ENCODE data around the gene RAB3GAP2. TPM values are rescaled to one million over a fixed set of nuclear protein-coding genes. Genes with fewer than 3 reads are reported as not detected.

The RAB3GAP2 gene
- total and polyA plus RNA-seq, 2 experiments from 2014 or later = 15.8 to 22.6 TPM

- no peaks in the 10 kb centered on the region for H3F3A ChIP-seq (ENCODE audit: insufficient read depth)
- H3K27me3 ChIP-seq (replicated peaks; ENCODE audit: insufficient read depth) = no peaks in the 10 kb centered on the region; the same call in 1 of the 2 replicates
- DNase-seq = peak; percentile 53
- no peaks in the 10 kb centered on the region for H3K79me2 ChIP-seq (ENCODE audit: insufficient read depth)
- H4K20me1 ChIP-seq (ENCODE audit: insufficient read depth) = no peaks in the 10 kb centered on the region
- 10 to 12% methylated on average over 1 of the region's 1 CpG for WGBS, 2 experiments (ENCODE audit: low coverage in 1 of 2, low lambda C conversion rate in 2 of 2, missing lambda C conversion rate in 2 of 2)
- no peak overlapping the region for H3K4me2 ChIP-seq (ENCODE audit: unreplicated experiment)
- no peaks in the 10 kb centered on the region for H3K9me2 ChIP-seq (ENCODE audit: insufficient read depth)
- H3K4me3 ChIP-seq = no peak overlapping the region
- in situ Hi-C loops (cut with MboI) = loop anchor here (10.0 kb wide), 1 partner anchor 491 kb away; no protein-coding TSS in a partner anchor
- H3K27ac ChIP-seq = no peak overlapping the region
- no peaks in the 10 kb centered on the region for H3K4me1 ChIP-seq (ENCODE audit: insufficient read depth)
- H3K9me3 ChIP-seq (ENCODE audit: low read depth) = no peaks in the 10 kb centered on the region
- H2AFZ ChIP-seq = no peak overlapping the region
- no peaks in the 10 kb centered on the region for H3K36me3 ChIP-seq (ENCODE audit: low read depth)
- no peak overlapping the region for H3K9ac ChIP-seq
- no peak for TF ChIP-seq EZH2phosphoT487 (IDR thresholded peaks at IDR 0.05; ENCODE audit: insufficient read depth, low read depth)
- TF ChIP-seq EZH2 (IDR thresholded peaks at IDR 0.05; ENCODE audit: insufficient read depth, poor library complexity, severe bottlenecking) = no peak
Observed at GRCh38 chr1:220283625-220284024, 11.4 kb upstream of the RAB3GAP2 start.

GRCh38 chr1:220281159-220281574 lies 8.9 kb upstream of the RAB3GAP2 start:
- DNase-seq = peak; percentile 48

GRCh38 chr1:220280249-220280648 lies 8.0 kb upstream of the RAB3GAP2 start:
- H3K9ac ChIP-seq = no peak overlapping the region
- in situ Hi-C loops (cut with MboI) = loop anchor here (10.0 kb wide), 1 partner anchor 495 kb away; no protein-coding TSS in a partner anchor
- WGBS, 2 experiments (ENCODE audit: low coverage in 1 of 2, low lambda C conversion rate in 2 of 2, missing lambda C conversion rate in 2 of 2) = 68 to 85% methylated on average over 3 of the region's 3 CpGs
- no peaks in the 10 kb centered on the region for H4K20me1 ChIP-seq (ENCODE audit: insufficient read depth)
- no peak overlapping the region for H3K4me3 ChIP-seq
- no peak overlapping the region for H2AFZ ChIP-seq
- DNase-seq = no peak
- no peaks in the 10 kb centered on the region for H3K9me2 ChIP-seq (ENCODE audit: insufficient read depth)
- H3K79me2 ChIP-seq (ENCODE audit: insufficient read depth) = no peaks in the 10 kb centered on the region
- H3K36me3 ChIP-seq (ENCODE audit: low read depth) = no peaks in the 10 kb centered on the region
- no peak overlapping the region for H3K27ac ChIP-seq
- H3K4me1 ChIP-seq (ENCODE audit: insufficient read depth) = no peaks in the 10 kb centered on the region
- no peak overlapping the region for H3K4me2 ChIP-seq (ENCODE audit: unreplicated experiment)
- TF ChIP-seq EZH2 (IDR thresholded peaks at IDR 0.05; ENCODE audit: insufficient read depth, poor library complexity, severe bottlenecking) (no peak), EZH2phosphoT487 (IDR thresholded peaks at IDR 0.05; ENCODE audit: insufficient read depth, low read depth) (no peak)
- H3F3A ChIP-seq (ENCODE audit: insufficient read depth) = no peaks in the 10 kb centered on the region
- no peaks in the 10 kb centered on the region; the same call in 1 of the 2 replicates for H3K27me3 ChIP-seq (replicated peaks; ENCODE audit: insufficient read depth)
- no peaks in the 10 kb centered on the region for H3K9me3 ChIP-seq (ENCODE audit: low read depth)

More at GRCh38 chr1:220281159-220281574, 8.9 kb upstream of the RAB3GAP2 start:
- no peak overlapping the region for H3K9ac ChIP-seq
- H3K27me3 ChIP-seq (replicated peaks; ENCODE audit: insufficient read depth) = no peaks in the 10 kb centered on the region; the same call in 1 of the 2 replicates
- no peaks in the 10 kb centered on the region for H3K9me2 ChIP-seq (ENCODE audit: insufficient read depth)
- H3K4me1 ChIP-seq (ENCODE audit: insufficient read depth) = no peaks in the 10 kb centered on the region
- no peaks in the 10 kb centered on the region for H4K20me1 ChIP-seq (ENCODE audit: insufficient read depth)
- no peak overlapping the region for H2AFZ ChIP-seq
- in situ Hi-C loops (cut with MboI) = loop anchor here (10.0 kb wide), 1 partner anchor 494 kb away; no protein-coding TSS in a partner anchor
- WGBS, 2 experiments (ENCODE audit: low coverage in 1 of 2, low lambda C conversion rate in 2 of 2, missing lambda C conversion rate in 2 of 2) = 94 to 96% methylated on average over 2 of the region's 2 CpGs
- H3F3A ChIP-seq (ENCODE audit: insufficient read depth) = no peaks in the 10 kb centered on the region
- H3K4me2 ChIP-seq (ENCODE audit: unreplicated experiment) = no peak overlapping the region
- TF ChIP-seq EZH2 (IDR thresholded peaks at IDR 0.05; ENCODE audit: insufficient read depth, poor library complexity, severe bottlenecking) = no peak
- no peak for TF ChIP-seq EZH2phosphoT487 (IDR thresholded peaks at IDR 0.05; ENCODE audit: insufficient read depth, low read depth)
- no peaks in the 10 kb centered on the region for H3K79me2 ChIP-seq (ENCODE audit: insufficient read depth)
- no peaks in the 10 kb centered on the region for H3K36me3 ChIP-seq (ENCODE audit: low read depth)
- H3K4me3 ChIP-seq = no peak overlapping the region
- no peak overlapping the region for H3K27ac ChIP-seq
- no peaks in the 10 kb centered on the region for H3K9me3 ChIP-seq (ENCODE audit: low read depth)

GRCh38 chr1:220278991-220279390 lies 6.7 kb upstream of the RAB3GAP2 start:
- Histone ChIP-seq H3K4me2 (ENCODE audit: unreplicated experiment) (no peak overlapping the region), H3K9me2 (ENCODE audit: insufficient read depth) (no peaks in the 10 kb centered on the region), H4K20me1 (ENCODE audit: insufficient read depth) (no peaks in the 10 kb centered on the region), H2AFZ (no peak overlapping the region), H3K36me3 (ENCODE audit: low read depth) (no peaks in the 10 kb centered on the region), H3K27ac (no peak overlapping the region), H3K9ac (no peak overlapping the region), H3K79me2 (ENCODE audit: insufficient read depth) (no peaks in the 10 kb centered on the region), H3K27me3 (replicated peaks; ENCODE audit: insufficient read depth) (no peaks in the 10 kb centered on the region; the same call in 1 of the 2 replicates), H3K4me3 (no peak overlapping the region), H3K9me3 (ENCODE audit: low read depth) (no peaks in the 10 kb centered on the region), H3K4me1 (ENCODE audit: insufficient read depth) (peaks cover 8% of the 10 kb centered on the region; the same call in 1 of the 2 replicates), H3F3A (ENCODE audit: insufficient read depth) (no peaks in the 10 kb centered on the region)
- in situ Hi-C loops (cut with MboI) = no loop called here
- TF ChIP-seq EZH2 (IDR thresholded peaks at IDR 0.05; ENCODE audit: insufficient read depth, poor library complexity, severe bottlenecking) (no peak), EZH2phosphoT487 (IDR thresholded peaks at IDR 0.05; ENCODE audit: insufficient read depth, low read depth) (no peak)
- 54 to 57% methylated on average over 3 of the region's 3 CpGs for WGBS, 2 experiments (ENCODE audit: low coverage in 1 of 2, low lambda C conversion rate in 2 of 2, missing lambda C conversion rate in 2 of 2)
- DNase-seq = no peak

Measured in GM23248 (cell line).